Stimulated activated CD4-positive, alpha-beta T cell treated with anti-CD3 and anti-CD28 coated beads, Interleukin-4, amount 100 ng/mL, for 48 hours (primary cell): ENCODE results near the gene OGFR.

Source experiments
- DNase-seq, 2 donors: peaks; one replicate each; pipeline ENCODE4 v3.0.0-alpha.2; 2020; ENCODE audit warnings: low read depth in 2 of 2

OGFR gene

DNA sequence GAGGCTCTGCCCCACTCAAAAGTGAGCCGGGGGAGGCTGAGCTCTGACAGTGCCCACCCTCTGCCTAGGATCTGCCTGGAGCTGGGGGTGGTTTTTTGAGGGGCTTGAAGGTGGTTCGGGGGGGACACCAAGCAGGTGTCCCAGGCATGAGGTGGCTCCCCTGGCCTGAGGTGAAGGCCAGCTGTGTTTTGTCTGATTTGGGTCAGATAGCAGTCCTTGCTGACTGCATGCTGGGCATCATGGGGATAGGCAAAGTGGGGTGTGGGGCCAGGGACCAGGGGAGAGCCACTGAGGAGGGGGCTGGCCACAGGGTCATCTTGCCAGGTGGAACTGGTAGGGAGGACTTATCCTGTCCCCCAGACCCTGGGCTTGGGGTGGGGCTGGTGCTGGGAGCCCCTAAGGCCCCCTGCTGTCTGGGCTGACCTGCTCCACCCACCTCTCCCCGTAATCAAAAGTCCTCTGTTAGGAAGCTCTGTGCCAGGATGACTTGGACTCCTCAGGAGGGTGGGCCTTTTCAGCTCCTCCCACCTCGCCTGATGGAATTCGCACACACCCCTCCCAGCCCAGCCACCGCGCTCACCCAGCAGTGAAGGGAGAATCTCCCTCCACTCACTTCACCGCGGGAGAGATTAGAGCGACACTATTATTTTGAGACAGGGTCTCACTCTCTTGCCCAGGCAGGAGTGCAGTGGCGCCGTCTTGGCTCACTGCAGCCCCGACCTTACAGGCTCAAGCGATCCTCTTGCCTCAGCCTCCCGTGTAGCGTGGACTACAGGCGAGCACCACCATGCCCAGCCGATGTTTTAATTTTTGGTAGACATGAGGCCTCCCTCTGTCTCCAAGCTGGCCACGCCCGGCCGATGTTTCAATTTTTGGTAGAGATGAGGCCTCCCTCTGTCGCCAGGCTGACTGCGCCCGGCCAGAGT, 10.7 kb downstream of the OGFR start:
- no peak for DNase-seq

DNA sequence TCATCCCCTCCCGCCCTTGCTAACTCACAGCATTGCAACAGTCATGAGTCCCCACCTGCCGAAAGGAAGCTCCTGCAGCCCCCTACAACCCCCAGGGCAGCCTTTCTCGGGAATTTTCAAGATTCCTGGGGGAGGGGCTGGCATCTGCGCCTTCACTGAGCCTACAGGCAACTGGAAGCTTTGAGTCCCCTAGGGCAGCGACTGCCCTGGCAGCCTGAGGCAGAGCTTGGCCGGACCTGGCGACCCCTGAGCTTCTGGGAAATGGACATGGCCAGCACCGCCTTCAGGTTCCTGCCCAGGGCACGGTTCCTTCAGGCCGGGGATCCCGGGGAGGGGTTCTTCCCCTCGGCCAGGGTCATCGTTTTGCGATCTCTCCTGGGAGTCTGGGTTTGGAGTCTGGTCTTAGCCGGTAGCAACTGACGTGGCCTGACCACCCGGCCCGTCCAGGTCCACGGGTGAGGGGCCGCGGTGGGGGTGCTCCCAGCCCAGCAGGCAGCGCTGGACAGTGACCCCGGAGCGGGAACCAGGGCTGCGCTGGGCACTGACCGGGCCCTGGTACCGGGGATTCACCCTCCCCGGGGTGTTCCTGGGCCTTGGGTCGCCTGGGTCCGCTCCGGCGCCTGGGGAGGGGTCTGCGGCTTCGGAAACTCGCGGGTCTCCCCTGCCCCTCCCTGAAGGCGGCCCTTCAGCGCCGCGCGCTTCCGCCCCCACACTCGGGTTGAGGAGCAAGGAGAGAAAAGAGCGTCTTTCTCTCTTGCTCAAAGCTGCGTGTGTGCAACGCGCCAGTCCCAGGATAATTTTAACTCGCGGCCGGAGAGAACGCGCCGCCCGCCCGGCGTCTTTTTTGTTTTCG, 11.6 kb downstream of the OGFR start:
- no peak for DNase-seq

DNA sequence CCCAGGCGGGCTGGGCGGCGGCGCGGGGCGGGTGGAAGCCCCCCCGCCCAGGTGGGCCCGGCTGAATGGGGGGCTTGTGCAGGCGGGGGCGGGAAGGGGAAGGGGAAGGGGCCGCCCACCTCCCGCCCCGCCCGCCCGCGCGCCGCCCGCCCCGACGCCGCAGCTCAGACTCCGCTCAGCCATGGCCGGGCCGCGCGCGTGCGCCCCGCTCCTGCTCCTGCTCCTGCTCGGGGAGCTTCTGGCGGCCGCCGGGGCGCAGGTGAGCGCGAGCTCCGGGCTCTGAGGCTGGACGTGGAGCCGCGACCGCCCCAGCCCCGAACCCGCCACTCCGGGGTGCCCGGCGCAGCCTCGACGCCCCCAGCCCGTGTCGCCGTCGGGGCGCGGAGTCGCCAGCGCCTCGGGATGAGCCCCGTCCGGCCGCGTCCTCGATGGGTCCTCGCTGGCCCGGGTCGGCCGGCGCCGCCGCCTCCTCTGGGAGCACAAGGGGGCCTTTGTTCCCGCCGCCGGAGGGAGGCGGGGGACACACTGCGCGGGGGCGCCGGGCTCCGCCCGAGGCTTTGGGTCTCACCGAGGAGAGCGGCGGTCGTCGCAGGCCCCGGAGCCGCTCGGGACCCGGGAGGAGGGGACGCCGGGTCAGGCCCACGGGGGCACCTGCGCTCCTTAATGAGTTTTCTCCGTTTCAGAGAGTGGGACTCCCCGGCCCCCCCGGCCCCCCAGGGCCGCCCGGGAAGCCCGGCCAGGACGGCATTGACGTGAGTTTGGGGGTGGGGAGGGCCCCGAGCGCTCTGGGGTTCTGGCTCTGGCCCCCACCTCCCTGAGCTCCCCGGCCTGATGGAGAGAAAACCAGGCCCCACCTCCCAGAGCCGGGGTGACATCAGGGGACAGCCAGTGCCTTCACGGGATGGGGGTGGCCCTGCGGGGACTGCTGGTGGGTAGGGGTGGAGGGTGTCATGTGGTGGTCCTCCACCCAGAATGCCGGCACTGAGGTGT, 12.5 kb downstream of the OGFR start, which contains the start of gene COL9A3:
COL9A3 (plus strand) TSS at position 167 of the 990 bp plus-strand sequence; CDS start at position 182, 15 bp downstream.
- no peak for DNase-seq

DNA sequence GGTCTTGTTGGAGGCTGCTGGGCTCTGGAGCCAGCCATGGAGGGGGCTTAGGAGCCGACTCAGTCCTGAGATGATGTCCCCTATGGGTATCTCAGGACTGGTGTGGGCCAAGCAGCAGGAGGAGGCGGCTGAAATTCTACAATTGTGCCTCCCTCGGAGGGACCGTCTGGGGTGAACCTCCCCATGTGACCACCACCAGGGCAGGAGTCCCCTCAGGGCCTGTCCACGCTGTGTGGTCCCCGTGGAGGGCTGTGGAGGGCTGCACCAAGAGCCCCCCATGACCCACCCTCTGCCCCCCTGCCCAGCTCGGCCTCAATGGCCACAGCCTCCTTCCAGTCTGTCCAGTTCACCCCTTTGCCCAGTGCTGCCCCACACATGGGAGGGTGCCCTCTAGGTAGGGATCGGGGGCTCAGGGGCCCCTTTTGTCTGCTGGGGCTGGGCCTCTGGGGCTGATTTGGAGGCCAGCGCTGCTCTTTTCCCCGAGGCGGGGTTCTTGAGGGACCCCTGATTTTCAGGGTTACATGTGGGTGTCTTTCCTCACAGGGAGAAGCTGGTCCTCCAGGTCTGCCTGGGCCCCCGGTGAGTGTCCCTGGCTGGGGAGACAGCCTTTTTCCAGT, 13.4 kb downstream of the OGFR start:
- DNase-seq: no peak

DNA sequence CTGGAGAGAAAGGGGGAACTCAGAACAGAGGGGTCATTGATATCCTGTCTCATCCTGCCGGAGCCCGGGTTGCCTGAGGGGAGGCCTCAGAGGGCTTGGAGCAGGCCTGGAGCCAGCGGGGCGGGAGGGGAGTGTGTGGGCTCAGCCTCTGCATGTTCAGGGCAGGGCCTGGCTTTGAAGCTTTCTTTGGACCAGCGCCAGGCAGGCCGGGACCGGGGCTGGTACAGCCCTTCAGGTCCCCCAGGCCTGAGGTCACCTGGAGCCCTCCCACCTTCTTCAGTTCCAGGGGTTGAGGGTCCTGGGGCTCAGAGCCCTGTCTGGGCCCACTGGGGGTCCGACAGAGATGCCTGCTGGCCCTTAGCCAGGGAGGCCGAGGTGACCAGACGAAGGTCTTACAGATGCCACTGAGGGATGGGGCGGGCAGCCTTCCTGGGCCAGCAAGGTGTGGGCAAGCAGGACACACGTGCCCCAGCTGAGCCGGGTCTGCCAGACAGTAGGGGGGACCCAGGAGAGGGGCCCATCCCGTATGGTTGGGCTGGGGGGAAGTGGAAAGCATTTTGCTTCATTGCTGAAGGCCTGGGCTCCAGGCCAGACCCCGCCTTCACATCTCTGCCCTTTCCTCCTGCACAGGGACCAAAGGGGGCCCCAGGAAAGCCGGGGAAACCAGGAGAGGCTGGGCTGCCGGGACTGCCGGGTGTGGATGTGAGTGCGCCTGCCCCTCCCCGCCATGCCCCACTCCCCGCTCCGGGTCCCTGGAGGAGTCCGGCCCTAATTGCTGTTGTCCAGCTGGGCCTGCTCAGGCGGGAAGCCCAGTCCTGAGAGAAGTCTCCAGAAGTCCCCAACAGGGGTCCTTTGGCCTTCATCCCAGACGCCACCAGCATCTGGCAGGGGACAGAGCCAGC, 14.2 kb downstream of the OGFR start:
- DNase-seq: no peak

DNA sequence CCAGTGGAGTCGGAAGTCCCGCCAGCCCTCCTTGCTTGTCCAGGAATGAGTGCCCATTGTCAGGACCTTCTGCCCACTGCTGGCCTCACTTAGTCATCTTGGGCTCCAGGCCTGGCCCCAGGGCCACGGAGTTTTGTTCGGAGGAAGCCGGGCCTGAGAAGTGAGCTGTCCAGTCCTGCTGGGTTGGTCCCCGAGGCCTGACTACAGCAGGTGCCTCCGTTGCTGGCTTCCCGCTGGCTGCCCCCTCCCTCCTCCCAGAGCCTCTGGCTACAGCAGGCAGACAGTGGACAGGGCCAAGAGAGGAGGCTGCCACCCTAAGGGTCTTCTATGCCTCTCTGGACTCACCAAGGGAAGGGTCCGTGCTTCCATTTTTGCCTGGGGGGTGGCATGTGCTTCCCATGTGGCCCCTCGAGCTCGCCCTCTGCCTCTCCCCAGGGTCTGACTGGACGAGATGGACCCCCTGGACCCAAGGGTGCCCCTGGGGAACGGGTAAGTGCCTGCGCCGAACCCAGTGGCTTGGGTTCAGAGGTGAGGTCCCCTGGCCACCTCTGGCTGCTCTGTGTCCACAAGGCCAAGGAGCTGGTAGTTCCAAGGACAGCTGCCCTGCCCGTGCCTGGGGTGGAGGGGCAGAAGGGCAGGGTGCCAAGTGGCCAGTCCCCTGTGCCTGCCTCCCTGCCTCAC, 15.0 kb downstream of the OGFR start:
- DNase-seq: no peak

DNA sequence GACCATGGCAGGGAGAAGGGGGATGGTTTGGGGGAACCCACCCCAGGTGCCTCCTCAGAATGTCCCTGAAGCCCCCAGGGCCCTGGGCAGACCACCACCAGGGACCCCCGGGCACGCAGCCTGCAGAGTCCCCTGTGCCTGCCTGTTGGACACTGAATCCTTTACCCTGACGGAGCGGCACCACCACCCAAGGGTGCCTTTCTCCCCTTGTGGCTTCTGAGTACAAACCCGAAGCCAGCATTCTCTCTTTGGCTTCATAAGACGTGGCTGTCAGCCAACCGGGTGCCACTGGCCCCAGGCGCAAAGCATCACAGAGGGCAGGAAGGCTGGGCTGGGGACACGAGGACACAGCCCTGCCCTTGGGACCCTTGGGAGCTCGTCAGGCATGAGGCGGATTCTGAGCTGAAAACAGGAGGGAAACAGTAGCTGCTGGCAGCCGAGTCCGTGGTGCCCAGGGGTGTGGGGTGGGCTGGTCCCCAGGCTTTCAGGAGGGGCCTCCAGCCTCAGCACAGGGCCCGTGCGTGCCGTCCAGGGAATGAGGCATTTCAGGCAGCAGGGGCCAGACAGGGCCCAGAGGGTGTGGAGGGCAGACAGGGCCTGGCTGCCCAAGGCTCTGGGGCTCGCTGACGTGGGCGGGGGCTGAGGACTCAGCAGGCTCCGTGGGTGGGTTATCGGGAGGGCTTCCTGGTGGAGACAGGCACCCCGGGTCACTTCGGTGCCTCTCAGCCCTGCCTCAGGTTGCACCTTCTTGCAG, 15.8 kb downstream of the OGFR start:
- no peak for DNase-seq

DNA sequence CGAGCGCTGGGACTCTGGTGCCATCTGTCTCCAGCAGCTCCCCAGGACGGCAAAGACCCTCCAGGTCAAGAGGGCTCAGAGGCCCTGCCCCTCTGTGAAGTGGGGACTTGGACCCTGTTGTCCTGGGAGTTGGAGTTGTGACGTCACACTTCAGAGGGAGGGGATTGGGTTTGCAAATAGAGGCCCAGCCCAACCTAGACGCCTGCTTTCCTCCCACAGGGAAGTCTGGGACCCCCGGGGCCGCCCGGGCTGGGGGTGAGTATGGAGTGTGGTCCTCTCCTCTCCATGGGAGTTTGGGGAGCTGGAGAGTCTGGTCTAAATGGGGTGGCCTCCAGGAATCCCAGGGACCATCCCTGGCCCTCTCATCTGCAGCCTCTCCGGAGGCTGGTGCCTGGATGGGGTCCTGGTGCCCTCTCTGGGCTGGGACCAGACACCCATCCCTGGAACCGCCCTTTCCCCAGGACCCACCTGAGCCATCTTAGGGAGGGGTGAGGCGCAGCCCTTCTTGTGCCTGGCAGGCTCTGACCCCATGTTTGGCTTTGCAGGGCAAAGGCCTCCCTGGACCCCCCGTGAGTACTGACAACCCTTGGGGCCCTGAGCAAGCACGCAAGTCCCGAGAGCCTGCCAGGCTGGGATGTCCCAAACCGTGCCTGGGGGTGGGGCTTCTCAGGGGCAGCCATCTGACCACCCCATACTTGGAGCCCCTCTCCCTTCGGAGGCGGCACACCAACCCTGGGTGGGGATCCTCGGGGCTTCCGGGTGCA, 16.5 kb downstream of the OGFR start:
- DNase-seq: no peak

DNA sequence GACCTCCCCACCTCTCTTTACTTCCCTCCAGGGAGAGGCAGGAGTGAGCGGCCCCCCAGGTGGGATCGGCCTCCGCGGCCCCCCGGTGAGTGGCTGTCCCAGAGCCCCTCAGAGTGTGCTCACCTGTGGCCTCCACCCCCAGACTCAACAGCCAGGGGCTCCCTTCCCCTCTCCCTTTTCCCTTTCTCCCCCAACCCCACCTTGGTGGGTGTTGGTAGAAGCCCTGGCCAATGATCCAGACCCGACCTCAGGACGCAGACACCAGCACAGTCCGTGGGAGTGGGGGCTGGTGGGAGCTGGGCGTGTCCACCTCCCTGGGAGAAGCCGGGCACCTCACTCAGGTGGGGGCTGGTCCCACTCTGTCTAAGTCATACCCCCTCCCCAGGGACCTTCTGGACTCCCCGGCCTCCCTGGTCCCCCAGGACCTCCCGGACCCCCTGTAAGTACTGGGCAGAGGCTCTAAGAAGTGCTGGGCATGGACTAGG, 17.1 kb downstream of the OGFR start:
- no peak for DNase-seq

DNA sequence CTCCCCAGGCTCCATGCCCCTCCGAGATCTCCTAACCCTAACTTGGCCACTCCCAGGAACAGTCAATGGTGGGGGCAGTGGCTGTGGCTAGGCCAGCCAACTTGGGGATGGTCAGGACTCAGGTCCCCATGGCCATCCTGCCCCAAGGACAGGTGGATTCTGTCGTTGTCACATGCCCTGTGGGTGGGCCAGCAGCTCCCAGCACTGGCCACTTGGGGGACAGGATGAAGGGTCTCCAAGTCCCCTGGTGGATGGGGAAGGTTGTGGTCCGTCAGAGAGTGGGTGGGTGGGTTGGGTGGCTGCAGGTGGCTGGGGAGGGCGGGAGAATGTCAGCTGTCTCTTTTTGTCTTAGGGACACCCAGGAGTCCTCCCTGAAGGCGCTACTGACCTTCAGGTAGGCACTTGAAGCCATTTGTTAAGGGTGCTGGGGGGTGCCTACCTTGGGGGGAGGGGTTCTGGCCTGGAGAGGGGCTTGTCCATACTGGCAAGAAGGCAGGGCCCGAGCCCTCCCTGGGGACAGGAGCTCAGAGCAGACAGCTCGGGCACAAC, 17.7 kb downstream of the OGFR start:
- DNase-seq: no peak

DNA sequence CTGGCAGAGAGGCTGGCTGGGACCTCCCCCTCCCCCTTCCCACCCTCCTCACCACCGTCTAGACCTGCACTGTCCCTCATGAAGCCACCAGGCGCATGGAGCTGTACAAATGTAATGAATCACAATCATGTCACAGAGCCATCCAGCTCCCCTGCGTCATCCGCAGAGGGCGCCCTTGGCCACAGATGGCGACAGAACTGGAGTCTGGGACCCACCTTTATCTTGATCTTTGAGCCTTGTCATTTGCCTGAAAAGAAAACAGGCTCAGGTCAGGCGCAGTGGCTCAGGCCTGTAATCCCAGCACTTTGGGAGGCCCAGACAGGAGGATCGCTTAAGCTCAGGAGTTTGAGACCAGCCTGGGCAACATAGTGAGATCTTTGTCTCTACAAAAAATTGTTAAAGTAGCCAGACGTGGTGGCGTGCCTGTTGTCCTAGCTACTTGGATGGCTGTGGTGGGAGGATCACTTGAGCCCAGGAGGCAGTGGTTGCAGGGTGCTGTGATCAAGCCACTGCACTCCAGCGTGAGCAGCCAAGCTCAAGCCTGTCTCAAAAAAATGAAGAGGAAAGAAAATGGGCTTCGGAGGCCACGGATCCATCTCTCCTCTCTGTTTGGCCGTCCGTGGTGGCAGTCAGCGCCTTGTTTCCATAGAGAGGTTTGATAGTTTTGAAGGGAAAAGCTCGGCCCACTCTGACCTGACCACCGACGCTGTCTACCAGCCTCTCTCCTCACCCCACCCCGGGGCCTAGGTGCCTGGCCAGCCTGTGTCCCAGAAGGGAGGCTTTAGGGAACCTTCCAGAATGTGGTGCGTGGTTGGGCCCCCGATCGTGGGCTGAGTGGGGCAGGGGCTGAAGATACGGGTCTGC, 18.4 kb downstream of the OGFR start:
- DNase-seq: peak; percentile 39 to 53

DNA sequence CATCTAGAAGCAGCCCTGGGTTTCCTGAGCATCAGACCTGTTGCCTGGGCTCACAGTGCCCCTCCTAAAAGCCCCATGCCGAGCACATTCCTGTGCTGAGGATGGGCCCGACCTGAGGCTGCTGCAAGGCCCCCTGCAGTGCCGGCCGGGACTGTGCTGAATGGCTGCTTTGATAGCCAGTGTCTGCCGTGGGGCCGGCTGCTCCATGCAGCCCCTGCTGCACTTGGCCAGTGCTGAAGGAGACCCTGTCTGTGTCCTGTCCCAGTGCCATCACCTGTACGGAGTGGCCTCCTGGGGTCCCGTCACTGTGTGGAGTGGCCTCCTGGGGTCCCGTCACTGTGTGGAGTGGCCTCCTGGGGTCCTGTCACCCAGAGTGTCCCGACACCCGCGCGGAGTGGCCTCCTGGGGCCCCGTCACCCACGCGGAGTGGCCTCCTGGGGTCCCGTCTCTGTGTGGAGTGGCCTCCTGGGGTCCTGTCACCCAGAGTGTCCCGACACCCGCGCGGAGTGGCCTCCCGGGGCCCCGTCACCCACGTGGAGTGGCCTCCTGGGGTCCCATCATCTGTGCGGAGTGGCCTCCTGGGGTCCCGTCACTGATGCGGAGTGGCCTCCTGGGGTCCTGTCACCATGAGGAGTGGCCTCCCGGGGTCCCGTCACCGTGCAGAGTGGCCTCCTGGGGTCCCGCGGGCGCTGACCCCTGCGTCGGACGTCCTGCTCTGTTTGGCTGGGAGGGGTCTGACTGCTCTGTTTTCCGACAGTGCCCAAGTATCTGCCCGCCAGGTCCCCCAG, 19.2 kb downstream of the OGFR start:
- no peak for DNase-seq

DNA sequence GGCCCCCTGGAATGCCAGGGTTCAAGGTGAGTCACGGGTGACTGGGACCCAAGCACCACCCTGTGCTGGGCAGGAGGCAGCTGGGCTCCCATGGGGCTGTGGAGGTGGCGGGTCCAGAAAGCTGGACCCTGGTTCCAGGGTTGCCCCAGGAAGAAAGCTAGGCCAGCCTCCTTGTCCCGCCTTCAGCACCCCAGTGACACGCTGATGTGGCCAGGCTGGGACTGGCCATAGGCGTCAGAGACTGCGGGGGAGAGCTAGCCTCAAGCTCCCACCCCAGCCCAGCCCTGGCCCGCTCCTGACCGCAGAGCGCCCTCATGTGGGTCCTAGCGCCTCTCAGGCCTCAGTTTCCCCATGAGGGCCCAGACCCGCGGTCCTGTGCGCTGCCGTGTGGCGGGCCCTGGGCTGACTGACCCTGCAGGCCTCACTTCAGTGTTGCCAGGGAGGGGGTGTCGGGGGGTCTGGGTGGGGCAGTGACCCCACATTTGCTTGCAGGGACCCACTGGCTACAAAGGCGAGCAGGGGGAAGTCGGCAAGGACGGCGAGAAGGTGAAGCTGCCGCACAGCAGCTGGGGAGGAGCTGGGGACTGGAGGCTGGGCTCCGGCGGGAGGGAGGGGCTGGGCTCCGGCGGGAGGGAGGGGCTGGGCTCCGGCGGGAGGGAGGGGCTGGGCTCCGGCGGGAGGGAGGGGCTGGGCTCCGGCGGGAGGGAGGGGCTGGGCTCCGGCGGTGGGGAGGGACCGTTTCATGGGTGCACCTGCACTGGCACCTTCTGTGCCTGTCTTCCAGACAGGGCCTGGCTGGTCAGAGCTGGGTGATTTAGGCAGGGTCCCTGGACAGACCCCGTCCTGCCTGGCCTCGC, 20.1 kb downstream of the OGFR start:
- peak; percentile 24 to 53 for DNase-seq

DNA sequence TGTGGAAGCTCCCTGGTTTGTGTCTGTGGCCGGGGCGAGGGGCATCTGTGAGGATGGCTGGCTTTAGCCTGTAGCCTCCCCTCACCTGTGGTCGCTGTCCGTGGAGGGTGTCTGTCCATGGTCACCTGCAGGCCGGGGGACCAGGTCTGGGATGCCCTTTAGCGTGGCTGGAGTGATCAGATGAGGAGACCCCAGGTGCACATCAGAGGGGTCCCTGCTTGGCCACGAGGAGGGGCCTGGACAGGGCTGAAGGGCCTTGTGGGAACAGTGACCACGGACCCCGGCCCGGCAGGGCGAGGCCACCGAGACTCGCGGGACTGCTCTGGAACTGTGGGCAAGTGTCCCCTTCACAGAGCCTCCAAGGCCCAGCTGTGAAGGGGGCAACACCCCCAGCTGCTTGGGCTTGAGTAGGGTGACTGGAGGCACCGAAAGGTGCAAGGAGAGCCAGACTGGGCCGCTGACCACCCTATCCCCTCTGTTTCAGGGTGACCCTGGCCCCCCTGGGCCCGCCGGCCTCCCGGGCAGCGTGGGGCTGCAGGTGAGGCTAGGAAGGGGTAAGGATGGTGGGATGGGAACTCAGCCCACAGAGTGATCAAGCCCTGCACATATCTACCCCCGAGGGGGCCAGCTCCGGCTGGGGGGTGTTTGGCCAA, 20.8 kb downstream of the OGFR start:
- DNase-seq: no peak
